ENCODE results near the gene PCDHA10.

- TF ChIP-seq, protein P1, sequence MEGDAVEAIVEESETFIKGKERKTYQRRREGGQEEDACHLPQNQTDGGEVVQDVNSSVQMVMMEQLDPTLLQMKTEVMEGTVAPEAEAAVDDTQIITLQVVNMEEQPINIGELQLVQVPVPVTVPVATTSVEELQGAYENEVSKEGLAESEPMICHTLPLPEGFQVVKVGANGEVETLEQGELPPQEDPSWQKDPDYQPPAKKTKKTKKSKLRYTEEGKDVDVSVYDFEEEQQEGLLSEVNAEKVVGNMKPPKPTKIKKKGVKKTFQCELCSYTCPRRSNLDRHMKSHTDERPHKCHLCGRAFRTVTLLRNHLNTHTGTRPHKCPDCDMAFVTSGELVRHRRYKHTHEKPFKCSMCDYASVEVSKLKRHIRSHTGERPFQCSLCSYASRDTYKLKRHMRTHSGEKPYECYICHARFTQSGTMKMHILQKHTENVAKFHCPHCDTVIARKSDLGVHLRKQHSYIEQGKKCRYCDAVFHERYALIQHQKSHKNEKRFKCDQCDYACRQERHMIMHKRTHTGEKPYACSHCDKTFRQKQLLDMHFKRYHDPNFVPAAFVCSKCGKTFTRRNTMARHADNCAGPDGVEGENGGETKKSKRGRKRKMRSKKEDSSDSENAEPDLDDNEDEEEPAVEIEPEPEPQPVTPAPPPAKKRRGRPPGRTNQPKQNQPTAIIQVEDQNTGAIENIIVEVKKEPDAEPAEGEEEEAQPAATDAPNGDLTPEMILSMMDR (IDR thresholded peaks at IDR 0.05): no peak
- TF ChIP-seq POLR2AphosphoS5 (IDR thresholded peaks at IDR 0.05) (no peak), EP300 (IDR thresholded peaks at IDR 0.05) (no peak)
Observed at GRCh38 chr5:140875085-140876065, 19.7 kb downstream of the PCDHA10 start, which contains the start of gene PCDHA12.
